ENCODE results near the gene TUBGCP3. TPM values are rescaled to one million over a fixed set of nuclear protein-coding genes. Genes with fewer than 3 reads are reported as not detected.

Gene TUBGCP3
- polyA plus RNA-seq, 1 donor from 2014 or later: 20.3 TPM

DNA sequence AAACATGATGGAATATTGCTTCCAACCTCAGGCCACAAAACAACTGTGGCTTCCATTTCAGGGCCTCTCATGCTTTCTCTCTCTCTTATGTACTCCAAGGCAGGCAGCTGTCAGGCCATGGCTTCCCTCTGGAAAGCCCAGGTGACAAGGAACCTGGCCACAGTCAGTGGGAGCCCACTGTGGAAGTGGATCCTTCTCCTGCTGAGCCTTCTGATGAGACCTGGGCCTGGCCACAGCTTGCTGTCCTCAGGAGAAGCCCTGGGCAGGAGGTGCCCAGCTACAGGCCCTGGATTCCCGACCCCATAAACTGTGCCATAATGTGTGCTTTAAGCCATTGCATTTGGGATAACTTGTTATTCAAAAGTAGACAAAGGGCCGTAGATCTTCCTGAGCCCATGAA is 140.6 kb downstream of the TUBGCP3 start:
- Histone ChIP-seq H3K36me3 (ENCODE audit: insufficient read depth, low read length) (no peaks in the 10 kb centered on the region), H3K79me2 (replicated peaks; ENCODE audit: insufficient read depth, low read length) (no peaks in the 10 kb centered on the region), H4K20me1 (ENCODE audit: insufficient read depth) (no peaks in the 10 kb centered on the region), H3K4me2 (ENCODE audit: low read length) (no peak overlapping the region), H3K4me3 (ENCODE audit: low read length) (no peak overlapping the region), H3K27ac (ENCODE audit: low read length) (no peak overlapping the region), H3K9ac (ENCODE audit: low read length) (no peak overlapping the region), H3K27me3 (ENCODE audit: insufficient read depth, low read depth, low read length) (no peaks in the 10 kb centered on the region), H3K9me2 (ENCODE audit: insufficient read depth, low read length) (no peaks in the 10 kb centered on the region), H2AFZ (ENCODE audit: low read depth, low read length) (no peak overlapping the region), H3F3A (ENCODE audit: insufficient read depth, low read length, poor library complexity, severe bottlenecking) (no peaks in the 10 kb centered on the region), H3K9me3 (ENCODE audit: low read length) (no peaks in the 10 kb centered on the region)
- TF ChIP-seq, protein P1, sequence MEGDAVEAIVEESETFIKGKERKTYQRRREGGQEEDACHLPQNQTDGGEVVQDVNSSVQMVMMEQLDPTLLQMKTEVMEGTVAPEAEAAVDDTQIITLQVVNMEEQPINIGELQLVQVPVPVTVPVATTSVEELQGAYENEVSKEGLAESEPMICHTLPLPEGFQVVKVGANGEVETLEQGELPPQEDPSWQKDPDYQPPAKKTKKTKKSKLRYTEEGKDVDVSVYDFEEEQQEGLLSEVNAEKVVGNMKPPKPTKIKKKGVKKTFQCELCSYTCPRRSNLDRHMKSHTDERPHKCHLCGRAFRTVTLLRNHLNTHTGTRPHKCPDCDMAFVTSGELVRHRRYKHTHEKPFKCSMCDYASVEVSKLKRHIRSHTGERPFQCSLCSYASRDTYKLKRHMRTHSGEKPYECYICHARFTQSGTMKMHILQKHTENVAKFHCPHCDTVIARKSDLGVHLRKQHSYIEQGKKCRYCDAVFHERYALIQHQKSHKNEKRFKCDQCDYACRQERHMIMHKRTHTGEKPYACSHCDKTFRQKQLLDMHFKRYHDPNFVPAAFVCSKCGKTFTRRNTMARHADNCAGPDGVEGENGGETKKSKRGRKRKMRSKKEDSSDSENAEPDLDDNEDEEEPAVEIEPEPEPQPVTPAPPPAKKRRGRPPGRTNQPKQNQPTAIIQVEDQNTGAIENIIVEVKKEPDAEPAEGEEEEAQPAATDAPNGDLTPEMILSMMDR (IDR thresholded peaks at IDR 0.05; ENCODE audit: poor library complexity, severe bottlenecking): no peak
- TF ChIP-seq TAF1 (IDR thresholded peaks at IDR 0.05; ENCODE audit: low read depth) (no peak), RAD21 (conservative IDR thresholded peaks at IDR 0.05) (no peak), EZH2 (IDR thresholded peaks at IDR 0.05; ENCODE audit: borderline replicate concordance, insufficient read depth, low read length, poor library complexity, severe bottlenecking) (no peak), POLR2AphosphoS5 (IDR thresholded peaks at IDR 0.05) (no peak), EP300 (conservative IDR thresholded peaks at IDR 0.05; ENCODE audit: poor library complexity, severe bottlenecking) (no peak), SMC3 (conservative IDR thresholded peaks at IDR 0.05; ENCODE audit: poor library complexity) (no peak), MXI1 (conservative IDR thresholded peaks at IDR 0.05; ENCODE audit: poor library complexity, severe bottlenecking) (no peak)
- TF ChIP-seq, protein P2, sequence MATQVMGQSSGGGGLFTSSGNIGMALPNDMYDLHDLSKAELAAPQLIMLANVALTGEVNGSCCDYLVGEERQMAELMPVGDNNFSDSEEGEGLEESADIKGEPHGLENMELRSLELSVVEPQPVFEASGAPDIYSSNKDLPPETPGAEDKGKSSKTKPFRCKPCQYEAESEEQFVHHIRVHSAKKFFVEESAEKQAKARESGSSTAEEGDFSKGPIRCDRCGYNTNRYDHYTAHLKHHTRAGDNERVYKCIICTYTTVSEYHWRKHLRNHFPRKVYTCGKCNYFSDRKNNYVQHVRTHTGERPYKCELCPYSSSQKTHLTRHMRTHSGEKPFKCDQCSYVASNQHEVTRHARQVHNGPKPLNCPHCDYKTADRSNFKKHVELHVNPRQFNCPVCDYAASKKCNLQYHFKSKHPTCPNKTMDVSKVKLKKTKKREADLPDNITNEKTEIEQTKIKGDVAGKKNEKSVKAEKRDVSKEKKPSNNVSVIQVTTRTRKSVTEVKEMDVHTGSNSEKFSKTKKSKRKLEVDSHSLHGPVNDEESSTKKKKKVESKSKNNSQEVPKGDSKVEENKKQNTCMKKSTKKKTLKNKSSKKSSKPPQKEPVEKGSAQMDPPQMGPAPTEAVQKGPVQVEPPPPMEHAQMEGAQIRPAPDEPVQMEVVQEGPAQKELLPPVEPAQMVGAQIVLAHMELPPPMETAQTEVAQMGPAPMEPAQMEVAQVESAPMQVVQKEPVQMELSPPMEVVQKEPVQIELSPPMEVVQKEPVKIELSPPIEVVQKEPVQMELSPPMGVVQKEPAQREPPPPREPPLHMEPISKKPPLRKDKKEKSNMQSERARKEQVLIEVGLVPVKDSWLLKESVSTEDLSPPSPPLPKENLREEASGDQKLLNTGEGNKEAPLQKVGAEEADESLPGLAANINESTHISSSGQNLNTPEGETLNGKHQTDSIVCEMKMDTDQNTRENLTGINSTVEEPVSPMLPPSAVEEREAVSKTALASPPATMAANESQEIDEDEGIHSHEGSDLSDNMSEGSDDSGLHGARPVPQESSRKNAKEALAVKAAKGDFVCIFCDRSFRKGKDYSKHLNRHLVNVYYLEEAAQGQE (IDR thresholded peaks at IDR 0.05; ENCODE audit: borderline replicate concordance): no peak

DNA sequence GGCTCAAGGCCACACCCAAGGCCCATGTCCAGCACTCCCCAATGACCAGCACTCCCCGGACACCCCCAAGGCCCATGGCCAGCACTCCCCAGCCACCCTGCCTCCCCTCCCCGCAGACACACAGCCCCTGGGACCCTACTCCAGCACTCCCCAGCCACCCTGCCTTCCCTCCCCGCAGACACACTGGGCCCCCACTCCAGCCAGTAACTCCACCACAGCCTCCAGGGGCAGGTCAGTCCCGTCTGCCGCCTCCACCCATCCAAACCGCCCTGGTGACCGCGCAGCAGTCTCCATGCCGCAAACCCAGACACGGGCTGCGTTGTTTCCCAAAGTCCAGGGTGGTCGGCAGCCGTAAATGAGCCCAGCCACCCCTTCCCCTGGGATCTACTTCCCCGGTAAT is 141.1 kb downstream of the TUBGCP3 start:
- H3F3A ChIP-seq (ENCODE audit: insufficient read depth, low read length, poor library complexity, severe bottlenecking): no peaks in the 10 kb centered on the region
- H3K36me3 ChIP-seq (ENCODE audit: insufficient read depth, low read length): no peaks in the 10 kb centered on the region
- H4K20me1 ChIP-seq (ENCODE audit: insufficient read depth): no peaks in the 10 kb centered on the region
- H2AFZ ChIP-seq (ENCODE audit: low read depth, low read length): no peak overlapping the region
- H3K9ac ChIP-seq (ENCODE audit: low read length): no peak overlapping the region
- no peaks in the 10 kb centered on the region for H3K9me3 ChIP-seq (ENCODE audit: low read length)
- no peaks in the 10 kb centered on the region for H3K27me3 ChIP-seq (ENCODE audit: insufficient read depth, low read depth, low read length)
- H3K4me3 ChIP-seq (ENCODE audit: low read length): no peak overlapping the region
- H3K79me2 ChIP-seq (replicated peaks; ENCODE audit: insufficient read depth, low read length): no peaks in the 10 kb centered on the region
- no peak overlapping the region for H3K4me2 ChIP-seq (ENCODE audit: low read length)
- no peaks in the 10 kb centered on the region for H3K9me2 ChIP-seq (ENCODE audit: insufficient read depth, low read length)
- TF ChIP-seq, protein P1 (IDR thresholded peaks at IDR 0.05; ENCODE audit: poor library complexity, severe bottlenecking): no peak
- TF ChIP-seq EZH2 (IDR thresholded peaks at IDR 0.05; ENCODE audit: borderline replicate concordance, insufficient read depth, low read length, poor library complexity, severe bottlenecking) (no peak), TAF1 (IDR thresholded peaks at IDR 0.05; ENCODE audit: low read depth) (no peak), RAD21 (conservative IDR thresholded peaks at IDR 0.05) (no peak), EP300 (conservative IDR thresholded peaks at IDR 0.05; ENCODE audit: poor library complexity, severe bottlenecking) (no peak), MXI1 (conservative IDR thresholded peaks at IDR 0.05; ENCODE audit: poor library complexity, severe bottlenecking) (no peak), POLR2AphosphoS5 (IDR thresholded peaks at IDR 0.05) (no peak), SMC3 (conservative IDR thresholded peaks at IDR 0.05; ENCODE audit: poor library complexity) (no peak)
- TF ChIP-seq, protein P2 (IDR thresholded peaks at IDR 0.05; ENCODE audit: borderline replicate concordance): no peak
- H3K27ac ChIP-seq (ENCODE audit: low read length): no peak overlapping the region
